Measurements from ENCODE around the gene CADM4.

Gene CADM4

DNA sequence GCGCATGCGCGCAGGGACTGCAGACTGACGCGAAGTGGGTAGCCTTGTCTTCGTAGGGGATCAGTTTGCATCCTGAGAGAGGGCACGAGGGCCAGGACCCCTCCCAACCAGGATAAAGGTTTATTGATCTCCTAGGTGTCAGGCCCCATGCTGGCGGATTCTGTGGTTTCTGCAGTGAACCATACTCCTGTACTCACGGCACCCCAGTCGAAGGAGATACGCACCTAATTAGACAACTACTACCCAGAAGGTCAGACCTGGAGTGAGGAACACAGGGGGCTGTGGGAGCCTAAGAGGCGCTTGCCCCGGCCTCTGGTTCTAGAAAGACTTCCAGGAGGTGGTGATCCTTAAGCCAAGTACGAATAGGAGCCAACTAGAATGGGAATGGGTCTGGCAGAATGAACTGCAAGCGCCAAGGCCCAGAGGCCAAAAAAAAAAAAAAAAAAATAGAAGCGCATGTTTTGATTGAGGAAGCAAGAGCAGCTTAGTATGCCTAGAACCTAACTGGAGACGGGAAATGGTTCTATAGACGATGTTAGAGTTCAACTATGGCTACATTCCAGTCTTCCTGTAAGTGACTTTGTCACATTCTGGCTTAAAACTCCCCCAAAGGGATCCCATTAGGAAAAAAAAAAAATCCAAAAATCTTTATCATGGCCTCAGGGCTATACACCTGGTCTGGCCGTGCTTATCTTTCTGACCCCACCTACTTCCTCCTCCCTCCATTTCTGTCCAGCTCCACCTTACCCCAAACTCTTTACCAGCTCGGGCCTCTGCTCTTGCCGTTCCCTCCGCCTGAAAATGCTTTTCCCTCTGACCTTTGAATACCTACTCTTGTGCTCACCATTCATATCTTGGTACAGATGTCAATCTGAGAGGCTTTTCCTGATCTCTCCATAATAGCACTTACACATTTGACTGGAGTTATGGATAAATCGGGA is 19.3 kb downstream of the CADM4 start:
- TF ChIP-seq TAF1 (IDR thresholded peaks at IDR 0.05; ENCODE audit: low read depth), result no peak
- no peak for TF ChIP-seq EGR1 (IDR thresholded peaks at IDR 0.05)
- no peak for TF ChIP-seq RAD21 (IDR thresholded peaks at IDR 0.05; ENCODE audit: low read depth)
- no peak for TF ChIP-seq TCF12 (IDR thresholded peaks at IDR 0.05; ENCODE audit: low read depth)
- TF ChIP-seq MAX (IDR thresholded peaks at IDR 0.05), result no peak; the same call in 1 of the 2 replicates
- no peak for TF ChIP-seq NFIC (IDR thresholded peaks at IDR 0.05)
- TF ChIP-seq EP300 (IDR thresholded peaks at IDR 0.05; ENCODE audit: borderline replicate concordance), result no peak
- TF ChIP-seq FOXM1 (IDR thresholded peaks at IDR 0.05; ENCODE audit: borderline replicate concordance, low read depth), result no peak
- TF ChIP-seq, protein P1, sequence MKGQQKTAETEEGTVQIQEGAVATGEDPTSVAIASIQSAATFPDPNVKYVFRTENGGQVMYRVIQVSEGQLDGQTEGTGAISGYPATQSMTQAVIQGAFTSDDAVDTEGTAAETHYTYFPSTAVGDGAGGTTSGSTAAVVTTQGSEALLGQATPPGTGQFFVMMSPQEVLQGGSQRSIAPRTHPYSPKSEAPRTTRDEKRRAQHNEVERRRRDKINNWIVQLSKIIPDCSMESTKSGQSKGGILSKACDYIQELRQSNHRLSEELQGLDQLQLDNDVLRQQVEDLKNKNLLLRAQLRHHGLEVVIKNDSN (IDR thresholded peaks at IDR 0.05), result no peak
- TF ChIP-seq TEAD4 (IDR thresholded peaks at IDR 0.05), result no peak
- no peak for TF ChIP-seq REST (IDR thresholded peaks at IDR 0.05; ENCODE audit: low read depth)
- no peak for TF ChIP-seq YY1 (IDR thresholded peaks at IDR 0.05; ENCODE audit: low read depth)
- no peak for TF ChIP-seq CREB1 (IDR thresholded peaks at IDR 0.05; ENCODE audit: low read depth)
- no peak for TF ChIP-seq CEBPB (IDR thresholded peaks at IDR 0.05)
- TF ChIP-seq ZBTB7A (IDR thresholded peaks at IDR 0.05; ENCODE audit: low read depth), result no peak

DNA sequence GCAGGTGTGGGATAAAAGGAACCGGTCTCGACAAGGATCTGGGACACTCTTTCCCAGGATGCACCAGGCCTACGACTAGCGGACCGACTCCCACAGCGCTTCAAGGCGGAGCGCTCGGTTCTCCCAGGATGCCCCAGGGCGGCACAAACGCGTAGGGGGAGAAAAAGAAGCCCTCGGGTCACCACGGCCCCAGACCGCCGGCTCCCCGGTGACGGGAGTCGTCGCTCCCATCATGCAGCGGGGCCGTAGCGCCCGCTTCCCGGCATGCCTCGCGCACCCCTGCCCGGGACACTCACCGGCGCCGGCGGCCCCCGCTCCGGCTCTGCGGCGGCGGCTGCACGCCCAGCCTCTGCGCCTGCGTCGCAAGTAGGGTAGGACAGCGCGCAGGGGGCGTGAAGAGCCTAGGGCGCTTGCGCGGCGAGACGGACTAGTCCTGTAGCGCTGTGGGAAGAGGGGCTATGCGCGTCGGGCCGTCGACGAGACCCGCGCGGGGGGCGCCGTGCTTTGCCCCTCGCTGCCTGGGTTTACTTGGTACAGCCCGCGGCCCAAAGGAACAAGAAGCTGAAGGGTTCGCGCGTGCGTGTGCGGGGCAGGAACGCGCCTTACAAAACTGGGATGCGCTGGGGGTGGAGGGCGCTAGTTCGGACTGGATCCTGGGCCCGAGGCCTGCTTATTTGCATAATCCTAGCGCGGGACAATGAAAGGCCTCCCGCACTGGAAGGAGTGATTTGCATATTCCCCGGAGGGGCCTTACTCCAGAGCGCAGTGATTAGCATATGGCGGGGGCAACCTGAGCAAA is 20.2 kb downstream of the CADM4 start, which contains the start of gene ZNF428:
Gene ZNF428, minus strand, starts transcription at position 368 of the 799 bp plus-strand sequence. CDS start 5,325 bp downstream, outside the sequence.
- no peak; the same call in 1 of the 2 replicates for TF ChIP-seq CEBPB (IDR thresholded peaks at IDR 0.05)
- TF ChIP-seq, protein P1 (IDR thresholded peaks at IDR 0.05), result no peak
- no peak for TF ChIP-seq REST (IDR thresholded peaks at IDR 0.05; ENCODE audit: low read depth)
- TF ChIP-seq EGR1 (IDR thresholded peaks at IDR 0.05), result no peak
- TF ChIP-seq NFIC (IDR thresholded peaks at IDR 0.05), result no peak
- TF ChIP-seq TEAD4 (IDR thresholded peaks at IDR 0.05), result 0 out of 2 replicates have a peak, but pooled peaks have one; percentile 9
- no peak for TF ChIP-seq RAD21 (IDR thresholded peaks at IDR 0.05; ENCODE audit: low read depth)
- TF ChIP-seq EP300 (IDR thresholded peaks at IDR 0.05; ENCODE audit: borderline replicate concordance), result no peak; the same call in 1 of the 2 replicates
- peak; percentile 79 for TF ChIP-seq MAX (IDR thresholded peaks at IDR 0.05)
- no peak for TF ChIP-seq TCF12 (IDR thresholded peaks at IDR 0.05; ENCODE audit: low read depth)
- no peak for TF ChIP-seq CREB1 (IDR thresholded peaks at IDR 0.05; ENCODE audit: low read depth)
- TF ChIP-seq YY1 (IDR thresholded peaks at IDR 0.05; ENCODE audit: low read depth), result no peak
- no peak for TF ChIP-seq FOXM1 (IDR thresholded peaks at IDR 0.05; ENCODE audit: borderline replicate concordance, low read depth)
- peak; percentile 20; the same call in 1 of the 2 replicates for TF ChIP-seq TAF1 (IDR thresholded peaks at IDR 0.05; ENCODE audit: low read depth)
- TF ChIP-seq ZBTB7A (IDR thresholded peaks at IDR 0.05; ENCODE audit: low read depth), result peak; percentile 88

DNA sequence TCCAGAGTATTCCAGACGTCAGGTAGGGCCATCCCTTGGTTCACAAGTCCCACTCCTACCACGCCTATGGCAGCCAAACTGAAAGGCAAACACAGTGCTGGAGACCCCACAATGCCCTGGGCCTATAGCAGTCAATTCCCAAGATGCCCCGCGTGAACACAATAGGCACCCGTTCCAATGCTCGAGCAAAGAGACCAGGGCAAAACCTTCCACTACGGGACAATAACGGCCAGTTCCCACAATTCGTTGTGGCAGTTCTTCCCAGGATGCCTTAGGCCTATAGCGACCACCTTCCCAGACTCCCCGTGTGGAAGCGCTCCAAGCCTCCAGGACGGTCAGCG is 20.8 kb downstream of the CADM4 start:
- TF ChIP-seq TAF1 (IDR thresholded peaks at IDR 0.05; ENCODE audit: low read depth), result no peak
- no peak for TF ChIP-seq CEBPB (IDR thresholded peaks at IDR 0.05)
- no peak for TF ChIP-seq NFIC (IDR thresholded peaks at IDR 0.05)
- no peak for TF ChIP-seq RAD21 (IDR thresholded peaks at IDR 0.05; ENCODE audit: low read depth)
- no peak for TF ChIP-seq MAX (IDR thresholded peaks at IDR 0.05)
- no peak for TF ChIP-seq CREB1 (IDR thresholded peaks at IDR 0.05; ENCODE audit: low read depth)
- no peak for TF ChIP-seq ZBTB7A (IDR thresholded peaks at IDR 0.05; ENCODE audit: low read depth)
- TF ChIP-seq TEAD4 (IDR thresholded peaks at IDR 0.05), result no peak
- TF ChIP-seq, protein P1 (IDR thresholded peaks at IDR 0.05), result no peak
- TF ChIP-seq REST (IDR thresholded peaks at IDR 0.05; ENCODE audit: low read depth), result no peak
- TF ChIP-seq FOXM1 (IDR thresholded peaks at IDR 0.05; ENCODE audit: borderline replicate concordance, low read depth), result no peak
- no peak for TF ChIP-seq TCF12 (IDR thresholded peaks at IDR 0.05; ENCODE audit: low read depth)
- no peak for TF ChIP-seq EGR1 (IDR thresholded peaks at IDR 0.05)
- no peak for TF ChIP-seq EP300 (IDR thresholded peaks at IDR 0.05; ENCODE audit: borderline replicate concordance)
- TF ChIP-seq YY1 (IDR thresholded peaks at IDR 0.05; ENCODE audit: low read depth), result no peak
